Lower leg skin (tissue), 3 donors: ENCODE measurements around the gene MTFR2.

Experiments
- POLR2A ChIP-seq, 2 donors: fragments of 450-650 bp; IDR thresholded peaks; one replicate each; pipeline ENCODE4 v1.6.1; 2016 to 2017; ENCODE audit warnings: antibody characterized with exemption in 2 of 2, mild to moderate bottlenecking in 1 of 2, moderate library complexity in 1 of 2
- TF ChIP-seq, protein P1 (sequence below), 3 donors: fragments of 450-650 bp; IDR thresholded peaks; one replicate each; pipeline ENCODE4 v1.5.1; 2016; ENCODE audit warnings: antibody characterized with exemption in 3 of 3, mild to moderate bottlenecking in 3 of 3, moderate library complexity in 2 of 3

DNA sequence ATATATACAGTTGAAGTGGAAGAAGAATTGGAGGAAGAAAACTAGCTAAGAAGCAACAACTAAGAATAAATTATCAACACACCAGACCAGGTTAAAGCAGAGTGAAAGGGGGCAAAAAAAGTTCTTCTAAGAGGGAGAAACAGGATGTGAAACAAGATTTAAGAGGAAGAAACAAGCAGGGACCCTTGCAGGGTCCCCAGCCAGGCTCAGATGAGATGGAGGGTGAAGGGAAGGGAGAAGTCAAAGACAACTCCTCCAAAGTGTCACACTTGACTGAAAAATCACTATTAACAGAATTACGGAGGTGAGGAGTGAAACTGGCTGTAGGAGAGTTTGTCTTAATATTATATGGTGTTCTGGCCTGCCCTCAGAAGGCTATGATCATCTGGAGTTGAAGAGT is 65.4 kb downstream of the MTFR2 start:
- TF ChIP-seq POLR2A (IDR thresholded peaks at IDR 0.05): no peak
- TF ChIP-seq, protein P1, sequence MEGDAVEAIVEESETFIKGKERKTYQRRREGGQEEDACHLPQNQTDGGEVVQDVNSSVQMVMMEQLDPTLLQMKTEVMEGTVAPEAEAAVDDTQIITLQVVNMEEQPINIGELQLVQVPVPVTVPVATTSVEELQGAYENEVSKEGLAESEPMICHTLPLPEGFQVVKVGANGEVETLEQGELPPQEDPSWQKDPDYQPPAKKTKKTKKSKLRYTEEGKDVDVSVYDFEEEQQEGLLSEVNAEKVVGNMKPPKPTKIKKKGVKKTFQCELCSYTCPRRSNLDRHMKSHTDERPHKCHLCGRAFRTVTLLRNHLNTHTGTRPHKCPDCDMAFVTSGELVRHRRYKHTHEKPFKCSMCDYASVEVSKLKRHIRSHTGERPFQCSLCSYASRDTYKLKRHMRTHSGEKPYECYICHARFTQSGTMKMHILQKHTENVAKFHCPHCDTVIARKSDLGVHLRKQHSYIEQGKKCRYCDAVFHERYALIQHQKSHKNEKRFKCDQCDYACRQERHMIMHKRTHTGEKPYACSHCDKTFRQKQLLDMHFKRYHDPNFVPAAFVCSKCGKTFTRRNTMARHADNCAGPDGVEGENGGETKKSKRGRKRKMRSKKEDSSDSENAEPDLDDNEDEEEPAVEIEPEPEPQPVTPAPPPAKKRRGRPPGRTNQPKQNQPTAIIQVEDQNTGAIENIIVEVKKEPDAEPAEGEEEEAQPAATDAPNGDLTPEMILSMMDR (IDR thresholded peaks at IDR 0.05): no peak
